Endothelial cell of umbilical vein (primary cell): Measurements from ENCODE around the gene HAUS6. TPM values are rescaled to one million over a fixed set of nuclear protein-coding genes. Genes with fewer than 3 reads are reported as not detected.

Source experiments
- BruUV-seq: library from RNA; stranded (reverse); fragments of 400-500 nt; replicated peaks from 2 replicates; lab custom pipeline; 2021; lab: Mats Ljungman, UMichigan
- CTCF ChIA-PET: fragments of 300-600, 350-600 bp; sonication (Branson Sonifier 250); formaldehyde crosslinking; loops from one replicate; lab custom pipeline; 2021; ENCODE audit warnings: antibody characterized with exemption, inconsistent platforms; lab: Charles Lee
- POLR2A ChIA-PET: fragments of 300-600, 350-600 bp; sonication (Branson Sonifier 250); formaldehyde crosslinking; loops from one replicate; lab custom pipeline; 2021; ENCODE audit warnings: antibody characterized with exemption, inconsistent platforms; lab: Charles Lee
- DNase-seq: peaks from one replicate; pipeline ENCODE4 v3.0.0-alpha.2; 2011; ENCODE audit warnings: low read depth, low spot score
- FAIRE-seq: peaks from 2 replicates; lab custom pipeline; 2011; peaks lifted over from hg19 to GRCh38; lab: Jason Lieb, UNC
- H2AFZ ChIP-seq: 2 replicates; pipeline ENCODE4 v1.6.0; 2012; ENCODE audit warnings: low read depth, low read length, control low read depth, inconsistent platforms
- H3K27ac ChIP-seq: 2 replicates; pipeline ENCODE4 v1.5.1; 2011; ENCODE audit warnings: low read depth, mild to moderate bottlenecking, control low read depth, low read length, moderate library complexity; ENCODE audit not compliant: insufficient read depth
- H3K27me3 ChIP-seq, 2 experiments: 2 replicates each; pipeline versions ENCODE4 v1.6.0 to v1.6.1; 2011; ENCODE audit warnings: low read length in 2 of 2, mixed read lengths in 1 of 2; ENCODE audit not compliant: control insufficient read depth in 2 of 2, insufficient read depth in 2 of 2
- H3K36me3 ChIP-seq, 2 experiments: 2 replicates in 1 of 2; 3 replicates in 1 of 2; pipeline ENCODE4 v1.5.1; 2011; ENCODE audit warnings: low read length in 2 of 2, mild to moderate bottlenecking in 1 of 2, moderate library complexity in 1 of 2; ENCODE audit not compliant: control insufficient read depth in 2 of 2, insufficient read depth in 2 of 2; ENCODE audit errors: extremely low read depth in 1 of 2
- H3K4me1 ChIP-seq: 3 replicates; pipeline ENCODE4 v1.5.1; 2011; ENCODE audit warnings: mild to moderate bottlenecking, low read length; ENCODE audit not compliant: control insufficient read depth, insufficient read depth; ENCODE audit errors: extremely low read depth
- H3K4me2 ChIP-seq: 2 replicates; pipeline ENCODE4 v1.6.1; 2011; ENCODE audit warnings: low read length, control low read depth, mixed read lengths; ENCODE audit not compliant: insufficient read depth
- H3K4me3 ChIP-seq, 3 experiments: fragments of 200-600 bp in 1 of 3; sonication (generic), shearing (Covaris generic) in 1 of 3; replicated peaks in 1 of 3; 2 replicates each; pipeline ENCODE4 v1.5.1; 2011 to 2016; ENCODE audit warnings: control low read depth in 3 of 3, low read length in 3 of 3, mild to moderate bottlenecking in 2 of 3, inconsistent platforms in 1 of 3, low read depth in 1 of 3, moderate library complexity in 1 of 3; ENCODE audit not compliant: insufficient read depth in 1 of 3
- H3K79me2 ChIP-seq: 2 replicates; pipeline ENCODE4 v1.6.0; 2012; ENCODE audit warnings: low read length, inconsistent platforms; ENCODE audit not compliant: control insufficient read depth, insufficient read depth
- H3K9ac ChIP-seq: replicated peaks from 2 replicates; pipeline ENCODE3; 2011; ENCODE audit warnings: low read length, control low read depth; ENCODE audit not compliant: insufficient read depth; ENCODE audit errors: extremely low read depth
- H3K9me1 ChIP-seq: replicated peaks from 3 replicates; pipeline ENCODE4 v1.6.0; 2011; ENCODE audit warnings: mild to moderate bottlenecking, low read length; ENCODE audit not compliant: control insufficient read depth, insufficient read depth; ENCODE audit errors: extremely low read depth
- H3K9me3 ChIP-seq: replicated peaks from 2 replicates; pipeline ENCODE4 v1.5.1; 2012; ENCODE audit warnings: low read length, inconsistent platforms; ENCODE audit not compliant: control insufficient read depth, insufficient read depth
- H4K20me1 ChIP-seq: replicated peaks from 2 replicates; pipeline ENCODE3; 2011; ENCODE audit warnings: mild to moderate bottlenecking, low read length; ENCODE audit not compliant: control insufficient read depth, insufficient read depth; ENCODE audit errors: extremely low read depth
- CTCF ChIP-seq, 2 donors: IDR thresholded peaks; 1 replicate in 1 of 2; 2 replicates in 1 of 2; pipeline ENCODE4 v1.5.1; 2011; ENCODE audit warnings: low read length in 2 of 2, mild to moderate bottlenecking in 2 of 2, moderate library complexity in 2 of 2, control low read depth in 1 of 2, inconsistent platforms in 1 of 2, low read depth in 1 of 2; ENCODE audit not compliant: insufficient read depth in 1 of 2; ENCODE audit errors: extremely low read depth in 1 of 2
- EZH2 ChIP-seq: IDR thresholded peaks from 2 replicates; pipeline ENCODE4 v1.6.1; 2012; ENCODE audit warnings: borderline replicate concordance, low read depth, mild to moderate bottlenecking, moderate library complexity, low read length, inconsistent platforms; ENCODE audit not compliant: severe bottlenecking
- GATA2 ChIP-seq: IDR thresholded peaks from 2 replicates; pipeline ENCODE4 v1.7.0; 2011; ENCODE audit warnings: low read depth, mild to moderate bottlenecking, moderate library complexity, mixed read lengths, low read length; ENCODE audit not compliant: insufficient read length, insufficient read depth
- JUN ChIP-seq: IDR thresholded peaks from 2 replicates; pipeline ENCODE4 v1.6.1; 2011; ENCODE audit warnings: borderline replicate concordance, low read depth; ENCODE audit not compliant: insufficient read length, insufficient read depth
- dilution Hi-C: fragments of 300-500 bp; cut with MboI; formaldehyde crosslinking; loops from one replicate; pipeline ENCODE4 v1.15.0; 2019; ENCODE audit warnings: low sequenced_read_pairs; ENCODE audit not compliant: extremely low pct_ligation_motif_present
- intact Hi-C: fragments of 100-400 bp; cut with micrococcal nuclease; formaldehyde crosslinking; loops from one replicate; pipeline ENCODE4 v1.10.0; 2022
- polyA plus RNA-seq, 4 experiments: library from polyadenylated mRNA; depleted of rRNA in 3 of 4; stranded (reverse) in 3 of 4; unstranded in 1 of 4; fragments of >200 nt; gene quantifications; 2 replicates each; pipeline versions ENCODE4 v1.2.1 to v1.2.3, GENCODE V29; 2011 to 2012; ENCODE audit warnings: missing spikeins in 1 of 4
- total RNA-seq: library from RNA; stranded (reverse); gene quantifications from 2 replicates; pipeline ENCODE4 v1.2.3, GENCODE V29; 2021
- TF ChIP-seq, protein P1 (sequence below): IDR thresholded peaks from 2 replicates; pipeline ENCODE4 v1.6.1; 2011; ENCODE audit not compliant: insufficient read depth, insufficient read length

HAUS6 gene
- total and polyA plus RNA-seq, 2 donors (not counting 3 experiments of a cell fraction or from before 2014, with no cell fraction given): 4.5 to 19.6 TPM

GRCh38 chr9:19137282-19137681, 34.6 kb upstream of the HAUS6 start:
- no peaks in the 10 kb centered on the region for H3K27me3 ChIP-seq
- dilution Hi-C loops (no loop called here), intact Hi-C loops (loop anchor here (2.0 kb wide), 1 partner anchor 78 kb away; no protein-coding TSS in a partner anchor)
- DNase-seq (no peak), FAIRE-seq (no peak)
- H4K20me1 ChIP-seq: no peaks in the 10 kb centered on the region
- POLR2A ChIA-PET: no interaction called here
- H3K36me3 ChIP-seq: no peaks in the 10 kb centered on the region
- TF ChIP-seq EZH2 (no peak), CTCF (IDR thresholded peaks at IDR 0.05; ENCODE audit: extremely low read depth in 1 of 2, insufficient read depth in 1 of 2, low read depth in 1 of 2, low read length in 2 of 2) (no peak), JUN (no peak), GATA2 (no peak)
- TF ChIP-seq, protein P1, sequence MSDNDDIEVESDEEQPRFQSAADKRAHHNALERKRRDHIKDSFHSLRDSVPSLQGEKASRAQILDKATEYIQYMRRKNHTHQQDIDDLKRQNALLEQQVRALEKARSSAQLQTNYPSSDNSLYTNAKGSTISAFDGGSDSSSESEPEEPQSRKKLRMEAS: no peak
- H3K9me1 ChIP-seq: no peaks in the 10 kb centered on the region
- CTCF ChIA-PET: interaction anchor here (0.7 kb wide), 1 partner anchor 13 kb away, joined by 3 read pairs; no protein-coding TSS in a partner anchor
- no peak overlapping the region for H3K4me2 ChIP-seq
- H3K4me1 ChIP-seq: no peaks in the 10 kb centered on the region
- no peak overlapping the region for H3K4me3 ChIP-seq
- BruUV-seq: no TSS peak
- no peak overlapping the region for H3K27ac ChIP-seq
- H3K9me3 ChIP-seq: no peaks in the 10 kb centered on the region
- no peaks in the 10 kb centered on the region for H3K79me2 ChIP-seq
- no peak overlapping the region for H3K9ac ChIP-seq
- peak overlapping the region; percentile 6 for H2AFZ ChIP-seq
